GM18511 (cell line): ENCODE data around the gene GNAQ.
"Not testable (repeated sequence)": the region's sequence is repeated elsewhere in the genome, so short reads cannot be mapped to it uniquely, and the experiment has no call there.

ENCODE experiments used
- ATAC-seq: cut with Tn5 transposase; IDR thresholded peaks from one replicate; pipeline ENCODE4 v1.9.1; 2021; ENCODE audit warnings: mild to moderate bottlenecking, moderate library complexity; ENCODE audit not compliant: unreplicated experiment

The GNAQ gene

GRCh38 chr9:77714077-77714549, 317.5 kb downstream of the GNAQ start:
- ATAC-seq = no peak

DNA sequence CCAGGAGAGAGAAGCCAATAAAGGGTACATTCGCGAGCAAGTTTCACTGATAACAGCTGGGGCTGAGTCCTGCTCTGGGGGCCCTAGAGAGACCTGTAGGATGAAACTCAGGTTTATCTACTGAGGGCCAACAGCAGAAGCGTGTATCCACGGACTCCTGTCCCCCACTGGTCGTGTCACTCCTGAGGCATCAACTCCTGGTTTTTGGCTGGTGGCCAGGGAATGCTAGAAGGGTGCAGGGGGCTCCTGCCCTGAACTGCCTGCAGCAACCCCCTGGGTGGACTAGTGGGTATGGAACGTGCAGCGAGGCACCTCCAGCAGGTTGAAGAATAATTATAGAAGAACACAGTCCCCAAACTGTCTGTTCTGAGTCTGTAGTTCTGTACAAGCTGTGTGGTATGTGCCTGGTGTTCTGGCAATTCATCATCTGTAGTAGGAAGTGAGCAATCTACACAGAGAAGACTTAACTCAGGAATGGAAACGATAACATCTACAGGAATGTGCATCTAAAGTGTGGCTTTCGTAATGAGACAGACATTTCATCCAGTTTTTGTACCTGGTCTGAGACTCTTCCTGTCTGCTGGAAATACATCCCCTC, 319.0 kb downstream of the GNAQ start:
- no peak for ATAC-seq

DNA sequence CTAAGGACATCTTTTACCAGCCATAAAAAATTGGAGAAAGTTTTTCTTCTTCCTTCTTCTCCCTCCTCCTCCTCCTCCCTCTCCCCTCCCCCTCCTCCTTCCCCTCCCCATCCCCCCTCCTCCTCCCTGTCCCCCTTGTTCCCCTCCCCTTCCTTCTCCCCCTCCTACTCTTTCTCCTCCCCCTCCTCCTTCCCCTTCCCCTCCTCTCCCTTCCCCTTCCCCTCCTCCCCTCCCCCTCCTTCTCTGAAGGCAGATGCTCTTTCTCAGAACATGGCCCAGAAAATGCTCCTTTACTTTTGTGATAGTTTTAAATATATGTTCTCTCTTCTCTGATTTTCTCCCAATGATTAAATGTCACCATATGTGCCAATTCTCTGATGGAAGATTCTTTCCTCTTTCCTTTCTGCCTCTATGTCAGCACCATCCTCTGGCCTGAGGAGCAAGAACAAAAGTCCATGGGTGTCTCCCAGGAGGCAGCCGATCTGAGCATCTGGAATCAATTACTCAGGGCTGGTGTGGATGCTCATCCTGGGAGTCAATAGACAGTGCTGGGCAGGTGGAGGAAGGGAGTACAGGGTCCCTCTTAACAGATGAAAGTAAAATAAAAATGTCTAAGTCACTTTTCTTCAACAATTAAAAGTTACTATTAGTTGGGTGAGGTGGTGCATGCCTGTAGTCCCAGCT, 320.5 kb downstream of the GNAQ start:
- no peak for ATAC-seq

- ATAC-seq = no peak
Observed at GRCh38 chr9:77710316-77710715, 321.3 kb downstream of the GNAQ start.

DNA sequence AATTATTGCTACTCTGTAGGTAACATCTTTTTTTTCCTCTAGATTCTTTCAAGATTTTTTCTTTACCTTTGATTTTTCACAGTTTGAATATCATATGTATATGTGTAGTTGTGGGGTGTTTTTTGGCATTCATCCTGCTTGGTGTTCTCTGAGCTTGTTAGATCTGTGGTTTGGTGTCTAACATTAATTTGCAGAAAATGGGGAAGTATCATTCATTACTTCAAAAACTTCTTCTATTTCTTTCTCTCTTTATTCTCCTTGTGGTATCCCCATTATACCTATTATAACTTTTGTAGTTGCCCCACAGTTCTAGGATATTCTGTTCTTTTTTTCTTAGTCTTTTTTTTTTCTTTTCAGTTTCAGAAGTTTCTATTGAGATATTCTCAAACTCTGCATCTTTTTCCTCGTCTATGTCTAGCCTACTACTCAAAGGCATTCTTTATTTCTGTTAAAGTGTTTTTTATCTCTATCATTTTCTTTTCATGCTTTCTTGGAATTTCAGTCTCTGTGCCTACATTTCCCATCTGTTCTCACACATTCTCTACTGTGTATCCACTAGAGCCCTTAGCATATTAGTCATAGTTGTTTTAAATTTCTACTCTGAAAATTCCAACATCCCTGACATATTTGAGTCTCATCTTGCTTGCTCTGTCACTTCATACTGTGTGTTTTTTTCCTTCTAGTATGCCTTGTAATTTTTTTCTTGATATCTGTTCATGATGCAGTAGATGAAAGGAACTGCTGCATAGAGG, 323.4 kb downstream of the GNAQ start:
- no peak for ATAC-seq

- no peak for ATAC-seq
Observed at GRCh38 chr9:77707383-77708063, 324.1 kb downstream of the GNAQ start.

DNA sequence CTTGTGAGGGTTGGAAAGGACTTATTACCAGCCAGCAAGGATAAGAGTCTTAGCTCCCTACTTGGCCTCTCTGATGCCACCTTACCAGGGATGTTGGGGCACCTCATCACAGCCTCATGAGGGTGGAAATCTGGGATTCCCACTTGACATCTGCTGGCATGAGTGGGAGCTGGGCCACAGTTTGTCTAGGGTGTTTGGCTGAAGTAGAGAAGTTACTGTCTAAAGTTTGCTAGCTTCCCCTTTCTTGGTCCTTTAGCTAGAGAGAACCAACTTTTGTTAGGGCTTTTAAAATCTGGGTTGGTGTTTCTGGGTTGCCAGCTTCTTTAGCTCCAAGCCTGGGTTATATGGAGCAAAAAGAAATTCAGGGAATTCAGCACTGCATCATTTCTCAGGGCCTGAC, 326.0 kb downstream of the GNAQ start:
- no peak for ATAC-seq

DNA sequence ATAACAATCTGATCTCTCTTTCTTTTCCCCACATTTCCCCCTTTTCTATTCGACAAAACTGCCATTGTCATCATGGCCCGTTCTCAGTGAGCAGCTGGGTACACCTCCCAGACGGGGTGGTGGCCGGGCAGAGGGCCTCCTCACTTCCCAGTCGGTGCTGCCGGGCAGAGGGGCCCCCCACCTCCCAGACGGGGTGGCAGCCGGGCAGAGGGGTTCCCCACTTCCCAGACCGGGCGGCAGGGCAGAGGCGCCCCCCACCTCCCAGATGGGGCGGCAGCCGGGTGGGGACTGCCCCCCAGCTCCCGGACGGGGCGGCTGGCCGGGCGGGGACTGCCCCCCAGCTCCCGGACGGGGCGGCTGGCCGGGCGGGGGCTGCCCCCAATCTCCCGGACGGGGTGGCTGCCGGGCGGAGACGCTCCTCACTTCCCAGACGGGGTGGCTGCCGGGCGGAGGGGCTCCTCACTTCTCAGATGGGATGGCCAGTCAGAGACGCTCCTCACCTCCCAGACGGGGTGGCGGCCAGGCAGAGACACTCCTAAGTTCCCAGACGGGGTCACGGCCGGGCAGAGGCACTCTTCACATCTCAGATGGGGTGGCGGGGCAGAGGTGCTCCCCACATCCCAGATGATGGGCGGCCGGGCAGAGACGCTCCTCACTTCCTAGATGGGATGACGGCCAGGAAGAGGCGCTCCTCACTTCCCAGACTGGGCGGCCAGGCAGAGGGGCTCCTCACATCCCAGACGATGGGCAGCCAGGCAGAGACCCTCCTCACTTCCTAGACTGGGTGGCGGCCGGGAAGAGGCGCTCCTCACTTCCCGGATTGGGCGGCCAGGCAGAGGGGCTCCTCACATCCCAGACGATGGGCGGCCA, 328.9 kb downstream of the GNAQ start:
- ATAC-seq = not testable (repeated sequence)

GRCh38 chr9:77697238-77697984, 334.2 kb downstream of the GNAQ start:
- ATAC-seq = no peak

DNA sequence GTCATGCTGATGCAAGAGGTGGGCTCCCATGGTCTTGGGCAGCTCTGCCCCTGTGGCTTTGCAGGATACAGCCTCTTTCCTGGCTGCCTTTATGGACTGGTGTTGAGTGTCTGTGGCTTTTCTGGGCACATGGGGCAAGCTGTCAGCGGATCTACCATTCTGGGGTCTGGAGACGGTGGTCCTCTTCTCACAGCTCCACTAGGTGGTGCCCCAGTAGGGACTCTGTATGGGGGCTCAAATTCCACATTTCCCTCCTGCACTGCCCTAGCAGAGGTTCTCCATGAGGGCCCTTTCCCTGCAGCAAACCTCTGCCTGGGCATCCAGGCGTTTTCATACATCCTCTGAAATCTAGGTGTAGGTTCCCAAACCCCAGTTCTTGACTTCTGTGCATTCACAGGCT, 340.9 kb downstream of the GNAQ start:
- not testable (repeated sequence) for ATAC-seq

DNA sequence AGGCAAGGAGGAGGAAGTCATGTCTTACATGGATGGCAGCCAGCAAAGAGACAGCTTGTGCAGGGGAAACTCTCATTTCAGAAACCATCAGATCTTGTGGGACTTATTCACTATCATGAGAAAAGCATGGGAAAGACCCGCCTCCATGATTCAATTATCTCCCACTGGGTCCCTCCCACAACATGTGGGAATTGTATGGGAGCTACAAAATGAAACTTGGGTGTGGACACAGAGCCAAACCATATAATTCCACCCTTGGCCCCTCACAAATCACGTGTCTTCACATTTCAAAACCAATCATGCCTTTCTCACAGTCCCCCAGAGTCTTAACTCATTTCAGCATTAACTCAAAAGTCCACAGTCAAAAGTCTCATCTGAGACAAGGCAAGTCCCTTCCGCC, 341.5 kb downstream of the GNAQ start:
- not testable (repeated sequence) for ATAC-seq

GRCh38 chr9:77687737-77688136, 343.9 kb downstream of the GNAQ start:
- not testable (repeated sequence) for ATAC-seq

- no peak for ATAC-seq
Observed at GRCh38 chr9:77680581-77680980, 351.0 kb downstream of the GNAQ start.

GRCh38 chr9:77679661-77680368, 351.8 kb downstream of the GNAQ start:
- no peak for ATAC-seq

- ATAC-seq = no peak
Observed at GRCh38 chr9:77679088-77679487, 352.5 kb downstream of the GNAQ start.

- no peak for ATAC-seq
Observed at GRCh38 chr9:77677957-77678535, 353.6 kb downstream of the GNAQ start.

DNA sequence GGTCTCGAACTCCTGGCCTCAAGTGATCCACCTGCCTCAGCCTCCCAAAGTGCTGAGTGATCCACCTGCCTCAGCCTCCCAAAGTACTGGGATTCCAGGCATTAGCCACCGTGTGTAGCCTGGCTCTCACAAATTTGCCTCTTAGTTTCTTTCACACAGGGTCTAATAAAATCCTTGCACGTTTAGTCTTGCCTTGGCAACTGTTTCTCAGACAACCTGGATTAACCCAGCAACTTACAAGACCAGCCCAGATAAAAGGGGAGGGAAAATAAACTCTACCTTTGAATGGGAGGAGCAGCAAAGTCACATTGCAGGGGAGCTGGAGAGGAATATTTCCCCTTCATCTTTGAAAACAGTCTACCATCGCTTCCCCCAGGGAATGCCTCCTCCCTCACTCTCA, 354.2 kb downstream of the GNAQ start:
- no peak for ATAC-seq

GRCh38 chr9:77673941-77674791, 357.4 kb downstream of the GNAQ start:
- ATAC-seq = no peak
